NCI-H1092 treated with DMSO at 0.1 percent for 48 hours (cell line): ENCODE data around the gene EFCAB7.

Experiments
- DNase-seq: peaks from one replicate; lab custom pipeline; 2025; lab: John Stamatoyannopoulos, UW

EFCAB7 gene

DNA sequence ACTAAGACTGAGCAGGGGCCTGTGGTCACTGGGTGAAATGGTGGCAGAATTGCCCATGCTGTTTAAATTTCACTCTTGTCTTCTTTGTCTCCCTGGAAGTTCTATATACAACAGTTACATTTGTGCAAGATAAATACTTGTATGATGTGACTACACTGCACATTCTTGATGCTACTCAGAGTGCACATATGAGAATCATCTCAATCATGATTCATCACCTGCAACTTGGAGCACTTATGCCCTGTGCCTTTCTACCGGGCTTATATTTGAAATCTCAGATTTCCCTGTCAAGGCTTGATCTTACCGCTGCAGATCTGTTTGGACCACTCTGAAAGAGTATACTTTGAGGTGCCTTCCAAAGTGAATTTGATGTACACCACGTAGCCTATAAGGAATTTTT is 80.5 kb downstream of the EFCAB7 start:
- no peak for DNase-seq

- DNase-seq = no peak
Observed at GRCh38 chr1:63607322-63607721, 84.0 kb downstream of the EFCAB7 start.

DNA sequence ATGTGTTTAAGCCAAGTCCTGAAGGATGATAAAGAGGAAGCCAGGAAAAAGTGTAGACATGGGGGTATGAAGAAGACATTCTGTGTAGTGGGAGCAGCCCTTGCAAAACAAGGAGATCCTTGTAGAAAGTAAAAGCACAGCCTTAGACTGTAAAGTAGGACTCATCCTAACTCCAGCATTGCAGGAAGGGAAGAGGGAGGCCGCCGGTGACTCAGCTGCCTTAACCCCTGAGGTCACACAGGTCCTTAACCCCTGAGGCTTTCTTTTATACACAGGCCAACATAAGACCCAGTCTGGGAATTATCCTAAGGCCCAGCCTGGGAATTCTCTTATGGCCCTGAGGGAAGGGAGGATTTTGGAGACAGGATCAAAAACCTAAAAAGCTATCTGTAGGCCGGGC is 87.9 kb downstream of the EFCAB7 start:
- no peak for DNase-seq

DNA sequence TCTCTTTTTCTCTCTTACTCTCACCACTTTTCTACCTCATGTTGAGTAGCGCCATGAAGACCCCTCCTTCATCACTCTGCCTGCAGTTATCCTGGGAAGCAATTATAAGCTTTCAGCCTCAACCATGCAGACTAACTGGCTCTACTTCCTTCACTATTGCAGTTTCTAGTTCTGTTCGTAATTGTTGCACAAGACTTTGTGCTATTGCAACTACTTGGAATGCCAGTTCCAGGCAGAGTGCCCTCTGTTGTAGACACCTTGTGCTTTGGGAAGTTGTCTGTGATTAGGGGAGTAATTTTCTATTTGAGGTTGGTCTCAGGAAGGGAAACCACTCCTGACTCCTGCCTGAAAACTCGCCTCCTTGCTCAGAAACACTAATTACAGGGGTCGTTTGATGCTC is 89.2 kb downstream of the EFCAB7 start:
- DNase-seq = no peak

- DNase-seq = no peak
Observed at GRCh38 chr1:63612971-63613370, 89.6 kb downstream of the EFCAB7 start.

DNA sequence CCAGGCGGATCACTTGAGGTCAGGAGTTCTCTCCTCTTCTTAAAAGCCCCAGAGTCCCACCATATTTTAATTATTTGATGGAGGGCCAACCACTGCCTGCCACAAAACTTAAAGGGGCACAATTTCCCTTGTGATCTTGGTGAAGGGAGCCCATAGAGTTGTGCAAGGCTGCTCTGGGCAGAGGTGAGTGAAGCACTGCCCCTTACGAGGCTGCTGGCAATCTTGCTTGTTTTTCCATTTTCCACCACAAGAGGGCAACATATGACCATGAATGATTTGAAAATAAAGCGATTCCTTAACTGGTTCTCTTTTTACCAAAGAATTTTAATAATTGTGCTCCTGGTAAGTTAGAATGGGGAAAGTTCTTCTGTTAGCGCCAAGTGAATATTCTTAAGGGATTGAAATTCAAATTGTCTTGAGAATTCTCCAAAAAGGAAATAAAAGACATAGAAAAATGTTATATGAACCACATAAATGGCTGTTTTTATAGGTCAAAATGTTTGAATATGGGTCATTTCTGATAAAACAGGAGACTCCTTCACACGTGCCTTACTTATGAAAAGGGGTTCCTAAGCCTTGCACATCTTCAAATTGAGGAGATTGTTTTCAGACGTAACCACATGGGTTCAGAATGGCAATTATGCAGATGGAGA is 92.6 kb downstream of the EFCAB7 start:
- DNase-seq = peak; percentile 21

GRCh38 chr1:63617450-63617849 is 94.1 kb downstream of the EFCAB7 start:
- no peak for DNase-seq

DNA sequence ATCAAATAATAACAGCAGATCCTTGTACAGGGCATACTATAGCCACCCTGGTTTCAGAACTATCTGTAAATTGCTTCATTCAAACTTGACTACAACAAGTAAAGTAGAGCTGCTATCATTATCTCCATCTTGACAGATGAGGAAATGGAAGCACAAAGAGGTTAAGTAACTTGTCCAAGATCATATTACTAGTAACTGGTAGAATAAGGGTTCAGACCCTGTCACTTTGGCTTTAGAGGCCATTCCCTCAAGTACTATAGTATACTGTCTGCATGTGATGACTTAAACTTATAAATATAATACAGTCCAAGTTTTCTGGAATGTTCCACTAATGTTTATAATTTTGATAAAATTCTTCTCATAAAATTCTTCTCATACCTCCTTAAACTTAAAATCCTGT is 94.7 kb downstream of the EFCAB7 start:
- no peak for DNase-seq

GRCh38 chr1:63619558-63619957 is 96.2 kb downstream of the EFCAB7 start:
- DNase-seq = no peak

DNA sequence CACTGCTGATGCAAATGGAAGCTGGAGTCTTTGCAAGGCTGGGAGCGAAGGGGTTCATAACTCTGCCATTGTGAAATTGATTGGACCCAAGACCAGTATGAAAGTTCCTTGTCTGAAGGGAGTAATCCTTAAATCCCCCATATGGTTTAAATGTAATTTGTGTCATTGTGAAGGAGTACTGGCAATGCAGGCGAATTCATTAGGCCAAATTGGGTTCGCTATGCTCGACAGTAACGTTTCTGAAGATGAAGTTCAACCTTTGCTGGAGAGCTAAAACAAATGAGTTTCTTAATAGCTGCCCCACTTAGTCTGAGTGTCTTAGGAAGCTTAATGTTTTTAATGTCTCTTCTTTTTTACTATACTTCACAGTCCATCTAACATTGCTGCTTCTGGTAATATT is 97.3 kb downstream of the EFCAB7 start:
- no peak for DNase-seq

DNA sequence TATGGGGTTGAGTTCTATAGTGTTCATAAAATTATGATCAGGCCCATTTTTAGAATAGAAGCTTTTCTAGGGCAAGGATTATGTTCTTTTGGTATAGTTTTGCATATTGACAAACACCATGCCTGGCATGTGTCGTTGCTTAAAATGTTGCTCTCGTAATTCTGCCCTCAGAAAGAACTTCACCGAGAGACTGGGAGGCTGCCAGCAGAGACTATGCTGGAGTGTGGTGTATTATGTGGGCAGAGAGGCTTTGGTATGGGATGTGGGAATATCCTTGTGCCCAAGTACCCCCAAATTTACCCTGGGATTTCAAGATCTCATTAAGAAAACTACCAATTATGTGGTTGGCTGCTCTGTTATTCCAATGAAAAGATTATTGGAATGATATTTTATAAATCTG is 97.8 kb downstream of the EFCAB7 start:
- no peak for DNase-seq

DNA sequence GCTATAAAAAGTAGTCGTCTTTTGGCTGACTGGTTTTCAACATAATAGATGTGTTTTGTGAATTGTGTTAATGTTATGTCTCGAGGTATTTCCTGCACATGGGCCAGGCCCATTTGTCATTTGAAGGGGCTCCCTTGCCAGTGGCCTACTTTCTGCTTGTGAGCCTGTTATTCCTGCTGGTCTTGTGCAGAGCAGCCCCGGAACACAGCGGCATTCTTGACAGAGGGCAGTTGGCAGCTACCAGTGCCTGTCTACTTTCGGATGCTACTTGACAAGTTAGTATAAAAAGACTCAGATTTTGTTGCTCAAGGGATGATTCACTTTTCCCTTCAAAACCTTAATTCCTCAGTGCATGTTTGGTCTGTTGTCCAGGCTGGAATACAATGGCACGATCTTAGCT is 98.4 kb downstream of the EFCAB7 start:
- no peak for DNase-seq
